Measurements from ENCODE around the gene PLK4.

The PLK4 gene

DNA sequence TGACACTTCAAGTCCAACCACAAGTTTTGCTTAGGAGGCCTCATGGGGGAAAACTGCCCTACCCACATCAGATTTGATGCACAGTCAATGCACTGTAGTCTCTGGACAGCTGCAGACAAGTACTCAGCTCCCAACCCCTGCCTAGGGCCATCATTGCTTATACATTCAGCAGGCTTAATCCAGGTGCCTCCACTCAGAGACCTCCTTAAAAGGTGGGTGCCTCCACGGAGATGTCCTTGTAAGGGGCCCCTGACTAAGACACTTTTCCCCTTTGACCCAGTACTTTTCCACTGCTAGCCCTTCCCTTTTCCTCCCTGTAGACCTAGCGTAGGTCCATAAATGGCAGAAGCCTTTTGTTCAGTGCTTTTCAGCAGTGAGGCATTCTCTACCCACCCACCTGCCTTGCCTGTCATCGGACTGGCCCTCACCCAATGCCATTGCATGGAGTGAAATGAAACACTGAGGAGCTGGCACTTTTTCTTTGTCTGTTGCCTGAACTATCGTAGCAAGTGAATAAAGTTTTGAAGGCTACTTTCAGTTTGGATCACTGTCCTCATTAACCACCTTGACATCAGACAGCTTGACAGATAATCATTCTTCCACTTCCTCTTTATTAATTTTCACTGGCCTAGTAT is 23.8 kb upstream of the PLK4 start:
- H3K4me3 ChIP-seq (replicated peaks; ENCODE audit: insufficient read depth, low read length) = no peak overlapping the region
- TF ChIP-seq, protein P1, sequence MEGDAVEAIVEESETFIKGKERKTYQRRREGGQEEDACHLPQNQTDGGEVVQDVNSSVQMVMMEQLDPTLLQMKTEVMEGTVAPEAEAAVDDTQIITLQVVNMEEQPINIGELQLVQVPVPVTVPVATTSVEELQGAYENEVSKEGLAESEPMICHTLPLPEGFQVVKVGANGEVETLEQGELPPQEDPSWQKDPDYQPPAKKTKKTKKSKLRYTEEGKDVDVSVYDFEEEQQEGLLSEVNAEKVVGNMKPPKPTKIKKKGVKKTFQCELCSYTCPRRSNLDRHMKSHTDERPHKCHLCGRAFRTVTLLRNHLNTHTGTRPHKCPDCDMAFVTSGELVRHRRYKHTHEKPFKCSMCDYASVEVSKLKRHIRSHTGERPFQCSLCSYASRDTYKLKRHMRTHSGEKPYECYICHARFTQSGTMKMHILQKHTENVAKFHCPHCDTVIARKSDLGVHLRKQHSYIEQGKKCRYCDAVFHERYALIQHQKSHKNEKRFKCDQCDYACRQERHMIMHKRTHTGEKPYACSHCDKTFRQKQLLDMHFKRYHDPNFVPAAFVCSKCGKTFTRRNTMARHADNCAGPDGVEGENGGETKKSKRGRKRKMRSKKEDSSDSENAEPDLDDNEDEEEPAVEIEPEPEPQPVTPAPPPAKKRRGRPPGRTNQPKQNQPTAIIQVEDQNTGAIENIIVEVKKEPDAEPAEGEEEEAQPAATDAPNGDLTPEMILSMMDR (IDR thresholded peaks at IDR 0.05; ENCODE audit: insufficient read depth, low read length) = no peak
- TF ChIP-seq SPI1 (IDR thresholded peaks at IDR 0.05; ENCODE audit: borderline replicate concordance, low read depth) = no peak
- TF ChIP-seq, protein P2, sequence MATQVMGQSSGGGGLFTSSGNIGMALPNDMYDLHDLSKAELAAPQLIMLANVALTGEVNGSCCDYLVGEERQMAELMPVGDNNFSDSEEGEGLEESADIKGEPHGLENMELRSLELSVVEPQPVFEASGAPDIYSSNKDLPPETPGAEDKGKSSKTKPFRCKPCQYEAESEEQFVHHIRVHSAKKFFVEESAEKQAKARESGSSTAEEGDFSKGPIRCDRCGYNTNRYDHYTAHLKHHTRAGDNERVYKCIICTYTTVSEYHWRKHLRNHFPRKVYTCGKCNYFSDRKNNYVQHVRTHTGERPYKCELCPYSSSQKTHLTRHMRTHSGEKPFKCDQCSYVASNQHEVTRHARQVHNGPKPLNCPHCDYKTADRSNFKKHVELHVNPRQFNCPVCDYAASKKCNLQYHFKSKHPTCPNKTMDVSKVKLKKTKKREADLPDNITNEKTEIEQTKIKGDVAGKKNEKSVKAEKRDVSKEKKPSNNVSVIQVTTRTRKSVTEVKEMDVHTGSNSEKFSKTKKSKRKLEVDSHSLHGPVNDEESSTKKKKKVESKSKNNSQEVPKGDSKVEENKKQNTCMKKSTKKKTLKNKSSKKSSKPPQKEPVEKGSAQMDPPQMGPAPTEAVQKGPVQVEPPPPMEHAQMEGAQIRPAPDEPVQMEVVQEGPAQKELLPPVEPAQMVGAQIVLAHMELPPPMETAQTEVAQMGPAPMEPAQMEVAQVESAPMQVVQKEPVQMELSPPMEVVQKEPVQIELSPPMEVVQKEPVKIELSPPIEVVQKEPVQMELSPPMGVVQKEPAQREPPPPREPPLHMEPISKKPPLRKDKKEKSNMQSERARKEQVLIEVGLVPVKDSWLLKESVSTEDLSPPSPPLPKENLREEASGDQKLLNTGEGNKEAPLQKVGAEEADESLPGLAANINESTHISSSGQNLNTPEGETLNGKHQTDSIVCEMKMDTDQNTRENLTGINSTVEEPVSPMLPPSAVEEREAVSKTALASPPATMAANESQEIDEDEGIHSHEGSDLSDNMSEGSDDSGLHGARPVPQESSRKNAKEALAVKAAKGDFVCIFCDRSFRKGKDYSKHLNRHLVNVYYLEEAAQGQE (IDR thresholded peaks at IDR 0.05; ENCODE audit: insufficient replicate concordance, low read depth) = no peak
- no peak for DNase-seq (ENCODE audit: low read depth in 1 of 2, low spot score in 1 of 2)

DNA sequence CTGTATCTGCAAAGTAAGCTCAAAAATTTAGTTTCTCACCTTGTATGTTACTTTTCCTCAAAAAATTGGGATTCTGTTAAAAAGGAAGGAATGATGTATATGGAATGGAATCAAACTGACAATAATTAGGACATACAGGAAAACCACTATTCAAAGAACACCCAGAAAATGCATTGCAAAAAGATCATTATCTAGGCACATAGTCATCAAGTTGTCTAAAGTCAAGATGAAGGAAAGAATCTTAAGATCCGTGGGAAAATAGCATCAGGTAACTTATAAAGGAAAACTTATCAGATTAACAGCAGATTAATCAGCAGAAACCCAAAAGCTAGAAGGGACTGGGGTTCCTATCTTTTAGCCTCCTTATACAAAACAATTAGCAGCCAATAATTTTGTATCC is 23.1 kb upstream of the PLK4 start:
- Histone ChIP-seq H3K27ac (replicated peaks) (no peak overlapping the region), H3K4me3 (replicated peaks; ENCODE audit: insufficient read depth, low read length) (no peak overlapping the region), H3K27me3 (ENCODE audit: insufficient read depth, poor library complexity, severe bottlenecking) (no peaks in the 10 kb centered on the region)
- DNase-seq (ENCODE audit: low read depth in 1 of 2, low spot score in 1 of 2) = no peak
- TF ChIP-seq, protein P1 (IDR thresholded peaks at IDR 0.05; ENCODE audit: insufficient read depth, low read length) = no peak
- TF ChIP-seq GABPA (IDR thresholded peaks at IDR 0.05; ENCODE audit: low read depth) = no peak
- TF ChIP-seq SPI1 (IDR thresholded peaks at IDR 0.05; ENCODE audit: borderline replicate concordance, low read depth) = no peak
- no peak for TF ChIP-seq POLR2AphosphoS5 (IDR thresholded peaks at IDR 0.05; ENCODE audit: low read depth)
- TF ChIP-seq, protein P2 (IDR thresholded peaks at IDR 0.05; ENCODE audit: insufficient replicate concordance, low read depth) = no peak

More for the DNA sequence above, 23.8 kb upstream of the PLK4 start:
- Histone ChIP-seq H3K27ac (replicated peaks) (no peak overlapping the region), H3K27me3 (ENCODE audit: insufficient read depth, poor library complexity, severe bottlenecking) (no peaks in the 10 kb centered on the region)

DNA sequence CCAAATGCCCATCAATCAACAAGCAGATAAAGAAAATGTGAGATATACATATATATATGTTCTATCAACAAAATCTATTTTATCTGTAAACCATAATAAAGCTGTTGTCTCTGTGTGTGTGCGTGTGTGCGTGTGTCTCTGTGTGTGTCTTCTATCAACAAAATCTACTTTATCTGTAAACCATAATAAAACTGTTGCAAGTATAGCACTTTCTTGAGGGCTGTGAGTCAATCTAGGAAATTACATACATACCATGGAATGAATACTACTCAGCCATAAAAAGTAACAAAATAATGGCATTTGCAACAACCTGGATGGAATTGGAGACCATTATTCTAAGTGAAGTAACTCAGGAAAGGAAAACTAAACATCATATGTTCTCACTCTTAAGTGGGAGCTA is 12.5 kb upstream of the PLK4 start:
- Histone ChIP-seq H3K27me3 (ENCODE audit: insufficient read depth, poor library complexity, severe bottlenecking) (no peaks in the 10 kb centered on the region), H3K4me3 (replicated peaks; ENCODE audit: insufficient read depth, low read length) (no peak overlapping the region), H3K27ac (replicated peaks) (no peak overlapping the region)
- TF ChIP-seq, protein P2 (IDR thresholded peaks at IDR 0.05; ENCODE audit: insufficient replicate concordance, low read depth) = no peak
- TF ChIP-seq SPI1 (IDR thresholded peaks at IDR 0.05; ENCODE audit: borderline replicate concordance, low read depth) (no peak), GABPA (IDR thresholded peaks at IDR 0.05; ENCODE audit: low read depth) (no peak), POLR2AphosphoS5 (IDR thresholded peaks at IDR 0.05; ENCODE audit: low read depth) (no peak)
- TF ChIP-seq, protein P1 (IDR thresholded peaks at IDR 0.05; ENCODE audit: insufficient read depth, low read length) = no peak
- DNase-seq (ENCODE audit: low read depth in 1 of 2, low spot score in 1 of 2) = no peak

Data from HL-60 (cell line).